ENCODE measurements around the gene FOXJ3.

Gene FOXJ3

DNA sequence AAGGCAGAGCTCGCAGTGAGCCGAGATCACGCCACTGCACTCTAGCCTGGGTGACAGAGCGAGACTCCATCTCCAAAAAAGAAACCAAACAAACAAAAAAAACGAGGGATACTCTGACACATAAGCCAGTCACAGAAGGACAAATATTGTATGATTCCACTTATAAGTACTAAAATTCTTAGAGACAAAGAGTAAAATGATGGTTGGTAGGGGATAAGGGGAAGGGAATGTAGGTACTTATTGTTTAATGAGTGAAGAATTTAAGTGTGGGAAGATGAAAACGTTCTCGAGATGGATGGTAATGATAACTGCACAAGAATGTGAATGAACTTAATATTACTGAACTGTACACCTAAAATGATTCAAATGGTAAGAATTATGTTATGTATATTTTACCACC, 103.8 kb downstream of the FOXJ3 start:
- DNase-seq (ENCODE audit: low spot score), result no peak
- no peak overlapping the region for H3K4me3 ChIP-seq
- TF ChIP-seq, protein P1, sequence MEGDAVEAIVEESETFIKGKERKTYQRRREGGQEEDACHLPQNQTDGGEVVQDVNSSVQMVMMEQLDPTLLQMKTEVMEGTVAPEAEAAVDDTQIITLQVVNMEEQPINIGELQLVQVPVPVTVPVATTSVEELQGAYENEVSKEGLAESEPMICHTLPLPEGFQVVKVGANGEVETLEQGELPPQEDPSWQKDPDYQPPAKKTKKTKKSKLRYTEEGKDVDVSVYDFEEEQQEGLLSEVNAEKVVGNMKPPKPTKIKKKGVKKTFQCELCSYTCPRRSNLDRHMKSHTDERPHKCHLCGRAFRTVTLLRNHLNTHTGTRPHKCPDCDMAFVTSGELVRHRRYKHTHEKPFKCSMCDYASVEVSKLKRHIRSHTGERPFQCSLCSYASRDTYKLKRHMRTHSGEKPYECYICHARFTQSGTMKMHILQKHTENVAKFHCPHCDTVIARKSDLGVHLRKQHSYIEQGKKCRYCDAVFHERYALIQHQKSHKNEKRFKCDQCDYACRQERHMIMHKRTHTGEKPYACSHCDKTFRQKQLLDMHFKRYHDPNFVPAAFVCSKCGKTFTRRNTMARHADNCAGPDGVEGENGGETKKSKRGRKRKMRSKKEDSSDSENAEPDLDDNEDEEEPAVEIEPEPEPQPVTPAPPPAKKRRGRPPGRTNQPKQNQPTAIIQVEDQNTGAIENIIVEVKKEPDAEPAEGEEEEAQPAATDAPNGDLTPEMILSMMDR (IDR thresholded peaks at IDR 0.05), result no peak
- H3K27ac ChIP-seq, result no peak overlapping the region

DNA sequence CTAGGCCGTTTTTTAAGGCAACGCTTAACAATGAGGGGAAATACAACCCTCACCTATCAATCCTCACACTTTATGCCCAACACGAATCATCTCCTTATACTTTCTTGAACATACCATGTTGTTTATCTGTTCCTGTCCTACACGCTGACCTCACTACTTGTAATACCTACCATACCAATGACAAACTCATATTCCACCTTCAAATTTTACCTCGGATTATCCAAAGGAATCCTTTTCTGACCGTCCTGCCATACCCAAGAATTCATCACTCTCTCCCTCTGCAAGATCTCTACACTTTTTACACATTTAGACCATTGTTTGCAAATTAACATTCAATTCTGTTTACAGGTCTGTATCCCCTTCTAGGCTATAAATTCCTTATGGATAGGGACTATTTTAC, 106.1 kb downstream of the FOXJ3 start:
- Histone ChIP-seq H3K27ac (no peak overlapping the region), H3K4me3 (no peak overlapping the region)
- TF ChIP-seq, protein P1 (IDR thresholded peaks at IDR 0.05), result no peak
- DNase-seq (ENCODE audit: low spot score), result no peak

DNA sequence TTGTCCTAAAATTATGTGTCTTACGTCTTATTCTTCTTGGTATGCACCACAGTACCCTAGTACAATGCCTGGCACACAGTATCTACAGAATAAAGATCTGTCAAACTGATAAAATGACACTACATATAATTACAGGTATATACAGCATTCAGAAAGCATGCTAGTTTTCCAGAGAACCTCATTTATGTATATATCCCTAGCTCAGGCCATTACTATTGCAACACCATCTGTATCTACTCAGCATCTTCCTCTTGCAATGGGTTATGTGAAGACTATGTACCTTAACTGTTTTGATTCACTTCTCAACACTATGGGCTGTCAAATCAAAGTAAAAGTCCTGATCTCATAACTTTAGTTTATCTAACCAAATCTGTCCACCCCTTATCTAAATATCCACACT, 112.0 kb downstream of the FOXJ3 start:
- TF ChIP-seq, protein P1 (IDR thresholded peaks at IDR 0.05), result no peak
- no peak for DNase-seq (ENCODE audit: low spot score)
- H3K27ac ChIP-seq, result no peak overlapping the region
- H3K4me3 ChIP-seq, result no peak overlapping the region

DNA sequence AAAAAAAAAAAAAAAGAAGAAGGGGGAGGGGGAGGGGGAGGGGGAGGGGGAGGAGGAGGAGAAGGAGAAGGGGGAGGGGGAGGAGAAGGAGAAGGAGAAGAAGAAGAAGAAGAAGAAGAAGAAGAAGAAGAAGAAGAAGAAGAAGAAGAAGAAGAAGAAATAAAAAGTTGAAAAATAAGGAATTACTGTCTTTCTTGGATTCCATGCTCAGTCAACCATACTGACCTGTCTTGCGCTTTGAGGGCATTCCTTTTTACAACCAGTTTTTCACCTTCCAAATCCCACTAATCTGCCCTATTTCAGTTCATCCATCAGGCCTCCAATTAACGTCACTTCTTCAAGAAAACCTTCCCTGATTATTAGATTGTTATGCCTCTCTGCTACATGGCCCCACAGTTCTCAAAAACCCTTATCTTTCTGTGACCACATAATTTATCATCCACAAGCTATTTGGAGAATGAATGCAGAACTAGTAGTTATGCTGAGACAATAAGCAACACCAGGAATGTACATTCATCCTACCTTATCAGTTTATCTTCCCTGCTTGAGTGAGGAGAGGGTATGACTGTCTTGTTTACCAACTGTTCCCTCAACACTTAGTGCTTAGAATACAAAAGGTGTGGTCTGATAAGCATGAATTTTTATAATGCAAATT, 113.0 kb downstream of the FOXJ3 start:
- H3K4me3 ChIP-seq, result no peak overlapping the region
- TF ChIP-seq, protein P1 (IDR thresholded peaks at IDR 0.05), result no peak
- no peak overlapping the region for H3K27ac ChIP-seq
- no peak for DNase-seq (ENCODE audit: low spot score)

DNA sequence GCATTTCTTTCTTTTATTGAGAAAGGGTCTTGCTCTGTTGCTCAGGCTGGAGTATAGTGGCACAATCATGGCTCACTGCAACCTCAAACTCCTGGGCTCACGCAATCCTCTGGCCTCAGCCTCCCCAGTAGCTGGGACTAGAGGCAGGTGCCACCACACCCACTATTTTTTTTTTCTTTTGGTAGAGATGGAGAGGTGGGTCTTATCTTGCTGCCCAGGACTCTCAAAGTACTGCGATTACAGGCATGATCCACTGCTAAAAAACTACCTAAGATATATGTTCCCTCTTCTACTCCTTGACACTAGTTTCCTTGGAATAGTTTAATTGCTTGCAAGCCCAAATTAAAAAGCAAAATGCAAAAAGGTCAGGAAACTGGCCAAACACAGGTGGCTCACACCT, 113.6 kb downstream of the FOXJ3 start:
- Histone ChIP-seq H3K4me3 (no peak overlapping the region), H3K27ac (no peak overlapping the region)
- TF ChIP-seq, protein P1 (IDR thresholded peaks at IDR 0.05), result no peak
- DNase-seq (ENCODE audit: low spot score), result no peak

DNA sequence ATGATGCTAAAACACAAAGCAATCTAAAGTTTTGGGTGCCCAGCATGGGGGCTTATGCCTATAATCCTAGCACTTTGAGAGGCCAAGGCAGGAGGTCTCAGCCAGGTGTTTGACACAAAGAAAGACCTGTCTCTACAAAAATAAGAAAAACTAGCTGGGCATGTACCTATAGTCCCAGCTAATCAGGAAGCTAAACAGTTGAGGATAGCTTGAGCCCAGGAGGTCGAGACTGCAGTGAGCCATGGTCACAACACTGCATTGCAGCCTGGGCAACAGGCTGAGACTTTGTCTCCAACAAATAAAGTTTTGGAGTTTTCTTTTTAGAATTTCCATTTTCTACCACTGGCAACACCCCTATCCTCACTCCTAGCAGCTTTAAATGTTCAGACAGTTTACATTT, 115.4 kb downstream of the FOXJ3 start:
- DNase-seq (ENCODE audit: low spot score), result no peak
- no peak overlapping the region for H3K27ac ChIP-seq
- TF ChIP-seq, protein P1 (IDR thresholded peaks at IDR 0.05), result no peak
- H3K4me3 ChIP-seq, result no peak overlapping the region

DNA sequence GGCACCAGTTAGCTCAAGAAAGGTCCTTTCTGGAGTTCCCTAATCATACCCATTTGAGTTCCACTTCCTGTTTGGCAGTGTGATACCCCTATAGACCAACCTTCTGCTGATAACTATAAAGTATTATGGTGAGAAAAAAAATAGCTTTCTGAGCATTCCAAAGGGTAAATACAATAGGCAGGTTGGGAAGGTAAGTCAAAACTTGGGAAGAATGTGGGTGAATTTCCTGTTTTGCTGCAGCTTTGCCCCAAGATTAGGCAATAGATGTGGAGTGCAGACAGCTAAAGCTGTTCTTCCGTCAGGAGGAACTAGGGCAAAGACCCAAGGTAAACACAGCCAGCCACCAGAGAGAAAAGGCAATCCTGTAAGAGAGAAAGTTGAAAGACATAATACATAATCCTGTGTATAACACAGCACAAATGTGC, 120.6 kb downstream of the FOXJ3 start:
- H3K4me3 ChIP-seq, result peak overlapping the region; percentile 4
- no peak for DNase-seq (ENCODE audit: low spot score)
- TF ChIP-seq, protein P1 (IDR thresholded peaks at IDR 0.05), result no peak
- H3K27ac ChIP-seq, result peak overlapping the region in 1 of 2 donors; percentile 3

Measured in coronary artery (tissue), 2 donors.